Lung (tissue), 12 donors: ENCODE results near the gene RAB37. TPM values are rescaled to one million over a fixed set of nuclear protein-coding genes. Genes with fewer than 3 reads are reported as not detected.
A peak's percentile ranks its signal among the peaks of the same experiment; 100 is the strongest.

Source experiments
- ATAC-seq: fragments of 200-7000 bp; cut with Tn5 transposase; one replicate; pipeline ENCODE4 v1.9.1; 2020; ENCODE audit warnings: moderate number of reproducible peaks; ENCODE audit not compliant: insufficient read depth, low FRiP score
- DNase-seq, 3 donors: peaks; one replicate each; pipeline ENCODE4 v3.0.0-alpha.2; 2013 to 2017
- H3K27ac ChIP-seq, 2 donors: one replicate each; pipeline ENCODE4 v1.5.1; 2013; ENCODE audit warnings: mild to moderate bottlenecking in 2 of 2, moderate library complexity in 2 of 2, control low read depth in 1 of 2, inconsistent platforms in 1 of 2, low read depth in 1 of 2, low read length in 1 of 2
- H3K27me3 ChIP-seq, 3 donors: one replicate each; pipeline ENCODE4 v1.5.1; 2013; ENCODE audit warnings: low read length in 2 of 3; ENCODE audit not compliant: control insufficient read depth in 3 of 3, insufficient read depth in 3 of 3
- H3K36me3 ChIP-seq, 4 donors: one replicate each; pipeline ENCODE4 v1.5.1; 2013; ENCODE audit warnings: low read length in 4 of 4, mild to moderate bottlenecking in 1 of 4, moderate library complexity in 1 of 4; ENCODE audit not compliant: control insufficient read depth in 4 of 4, insufficient read depth in 4 of 4
- H3K4me1 ChIP-seq, 5 donors: one replicate each; pipeline ENCODE4 v1.5.1; 2013; ENCODE audit warnings: low read length in 5 of 5, mild to moderate bottlenecking in 2 of 5, moderate library complexity in 1 of 5; ENCODE audit not compliant: control insufficient read depth in 5 of 5, insufficient read depth in 5 of 5
- H3K4me3 ChIP-seq: one replicate; pipeline ENCODE4 v1.5.1; 2013; ENCODE audit warnings: mild to moderate bottlenecking, control low read depth, moderate library complexity
- H3K9ac ChIP-seq, 2 donors: one replicate each; pipeline ENCODE4 v1.5.1; 2013; ENCODE audit warnings: low read length in 2 of 2, control low read depth in 1 of 2; ENCODE audit not compliant: insufficient read depth in 1 of 2
- H3K9me3 ChIP-seq, 4 donors: one replicate each; pipeline ENCODE4 v1.5.1; 2013; ENCODE audit warnings: low read length in 3 of 4, mild to moderate bottlenecking in 1 of 4, moderate library complexity in 1 of 4; ENCODE audit not compliant: control insufficient read depth in 4 of 4, insufficient read depth in 3 of 4
- WGBS, 2 donors: extraction: QIAGEN DNeasy Blood & Tissue Kit; methylation state at CpG; one replicate each; pipeline ENCODE4 v1.1.7; 2013; 5-methylcytosine and 5-hydroxymethylcytosine counted together
- polyA plus RNA-seq, 2 donors: library from polyadenylated mRNA; stranded (reverse); fragments of 200-250 nt; gene quantifications; one replicate each; pipeline ENCODE4 v1.2.1, GENCODE V29; 2013
- total RNA-seq, 2 donors: library from RNA; depleted of rRNA in 1 of 2; stranded (reverse); fragments of >200 nt in 1 of 2; gene quantifications; one replicate each; pipeline ENCODE4 v1.2.1, GENCODE V29; 2014 to 2021
- TF ChIP-seq, protein P1 (sequence below): IDR thresholded peaks from 2 replicates; pipeline ENCODE4 v1.5.1; 2012; ENCODE audit warnings: mild to moderate bottlenecking; ENCODE audit errors: control extremely low read depth, extremely low read depth
- donor health status: control.
- donor health status: control.
- donor health status: Bipolar disorder and iron deficiency.
- donor health status: healthy.
- donor health status: DM: yes; HTN: yes; CAD: no.

RAB37 gene
- total and polyA plus RNA-seq, 4 donors = 3.2 to 7.3 (median 5.9) TPM

DNA sequence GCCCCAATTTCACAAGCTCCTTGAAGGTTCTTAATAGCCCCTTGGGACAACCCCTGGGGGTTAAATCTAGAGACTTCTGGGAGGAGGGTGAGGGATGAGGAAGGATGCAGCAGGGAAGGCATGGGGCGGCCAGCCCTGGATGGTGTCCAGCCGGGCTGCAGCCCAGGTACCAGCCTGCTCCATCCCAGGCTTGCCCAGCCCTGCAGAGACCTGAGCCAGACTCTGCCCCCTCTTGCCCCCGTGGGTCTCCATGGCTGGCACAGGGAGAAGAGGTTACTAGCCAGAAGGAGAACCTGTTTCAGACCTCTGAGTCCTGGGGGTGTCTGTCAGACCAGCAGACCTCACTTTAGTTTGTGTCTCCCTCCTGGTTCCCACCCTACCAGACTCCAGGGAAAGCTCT, 19.8 kb downstream of the RAB37 start:
- TF ChIP-seq, protein P1, sequence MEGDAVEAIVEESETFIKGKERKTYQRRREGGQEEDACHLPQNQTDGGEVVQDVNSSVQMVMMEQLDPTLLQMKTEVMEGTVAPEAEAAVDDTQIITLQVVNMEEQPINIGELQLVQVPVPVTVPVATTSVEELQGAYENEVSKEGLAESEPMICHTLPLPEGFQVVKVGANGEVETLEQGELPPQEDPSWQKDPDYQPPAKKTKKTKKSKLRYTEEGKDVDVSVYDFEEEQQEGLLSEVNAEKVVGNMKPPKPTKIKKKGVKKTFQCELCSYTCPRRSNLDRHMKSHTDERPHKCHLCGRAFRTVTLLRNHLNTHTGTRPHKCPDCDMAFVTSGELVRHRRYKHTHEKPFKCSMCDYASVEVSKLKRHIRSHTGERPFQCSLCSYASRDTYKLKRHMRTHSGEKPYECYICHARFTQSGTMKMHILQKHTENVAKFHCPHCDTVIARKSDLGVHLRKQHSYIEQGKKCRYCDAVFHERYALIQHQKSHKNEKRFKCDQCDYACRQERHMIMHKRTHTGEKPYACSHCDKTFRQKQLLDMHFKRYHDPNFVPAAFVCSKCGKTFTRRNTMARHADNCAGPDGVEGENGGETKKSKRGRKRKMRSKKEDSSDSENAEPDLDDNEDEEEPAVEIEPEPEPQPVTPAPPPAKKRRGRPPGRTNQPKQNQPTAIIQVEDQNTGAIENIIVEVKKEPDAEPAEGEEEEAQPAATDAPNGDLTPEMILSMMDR = no peak
- ATAC-seq (no peak), DNase-seq (no peak)
- WGBS, 2 donors = 30 to 67% methylated on average over 3 of the region's 3 CpGs
- Histone ChIP-seq H3K4me3 (no peak overlapping the region), H3K27me3 (no peaks in the 10 kb centered on the region), H3K9me3 (no peaks in the 10 kb centered on the region), H3K9ac (no peak overlapping the region), H3K36me3 (peaks cover 0 to 4% (median 1%) of the 10 kb centered on the region in 4 donors), H3K4me1 (peaks cover 8 to 60% (median 31%) of the 10 kb centered on the region in 5 donors), H3K27ac (no peak overlapping the region)

DNA sequence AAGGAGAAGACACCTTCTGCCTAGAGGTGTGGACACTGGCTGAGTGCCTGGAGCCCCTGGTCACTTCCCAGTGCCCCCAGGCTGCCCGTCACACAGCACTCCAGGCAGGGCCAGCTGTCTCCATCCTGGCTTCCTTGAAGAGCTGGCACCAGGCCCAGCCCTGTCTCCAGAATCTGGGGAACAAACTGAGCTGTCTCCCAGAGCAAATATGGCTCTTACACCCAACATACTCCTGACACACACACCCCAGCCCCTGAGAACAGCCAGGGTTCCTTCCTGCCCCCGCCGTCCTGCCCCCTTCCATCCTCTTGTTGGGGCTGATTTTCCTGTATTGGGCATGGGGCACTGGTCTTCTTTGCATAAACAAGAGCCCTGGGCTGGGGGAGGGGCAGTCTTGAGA, 20.4 kb downstream of the RAB37 start:
- TF ChIP-seq, protein P1 = no peak
- H3K4me1 ChIP-seq = peaks cover 8 to 59% (median 30%) of the 10 kb centered on the region in 5 donors
- no peak overlapping the region for H3K4me3 ChIP-seq
- no peaks in the 10 kb centered on the region for H3K27me3 ChIP-seq
- H3K9ac ChIP-seq = no peak overlapping the region
- no peak for ATAC-seq
- H3K9me3 ChIP-seq = no peaks in the 10 kb centered on the region
- peaks cover 0 to 6% (median 2%) of the 10 kb centered on the region in 4 donors for H3K36me3 ChIP-seq
- no peak overlapping the region for H3K27ac ChIP-seq
- DNase-seq = peak; percentile 78 to 85 (median 82)
- WGBS, 2 donors = 37 to 53% methylated on average over 3 of the region's 3 CpGs

DNA sequence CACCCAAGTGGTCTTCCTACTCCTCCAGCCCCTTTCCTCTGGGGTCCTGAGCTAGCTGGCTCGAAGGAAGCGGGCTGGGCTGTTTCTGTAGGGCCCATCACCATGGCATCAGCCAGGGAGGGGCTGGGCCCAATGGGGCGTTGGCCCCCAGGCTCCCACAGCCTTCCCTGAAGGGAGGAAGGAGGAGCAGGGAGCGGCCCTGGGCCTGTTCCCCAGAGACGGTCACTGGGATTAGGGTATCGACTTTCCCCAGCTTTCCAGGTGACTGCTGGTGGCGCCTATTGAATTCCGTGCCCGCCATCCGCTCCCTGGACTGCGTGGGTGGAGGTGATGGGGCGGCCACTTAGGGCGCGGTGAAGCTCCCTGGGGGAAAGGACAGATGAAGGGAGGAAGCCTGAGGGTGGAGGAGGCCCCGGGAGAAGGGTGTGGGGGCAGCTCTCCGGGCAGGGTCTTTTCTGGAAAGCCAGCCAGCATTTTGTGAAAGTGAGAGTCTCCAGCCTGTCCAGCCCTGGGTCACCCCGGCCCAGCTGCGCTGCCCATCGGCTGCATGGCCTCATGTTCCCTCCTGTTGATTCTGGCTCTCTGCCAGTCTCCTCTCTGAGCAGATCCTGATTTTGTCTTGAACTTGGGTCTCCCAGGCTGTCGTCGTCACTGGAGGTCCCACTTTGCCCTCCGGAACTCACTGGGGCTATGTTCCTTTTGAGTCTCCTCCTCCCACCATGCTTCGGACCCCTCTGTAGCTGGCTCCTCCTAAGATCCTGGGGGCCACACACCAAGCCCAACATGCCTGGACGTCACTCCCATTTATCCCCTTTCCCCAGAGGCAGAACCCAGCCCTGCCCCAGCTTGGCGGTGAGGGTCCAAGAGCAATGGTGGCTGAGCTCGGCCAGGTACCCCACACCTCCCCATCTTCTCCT, 21.1 kb downstream of the RAB37 start:
- no peak overlapping the region for H3K4me3 ChIP-seq
- WGBS, 2 donors = 46 to 61% methylated on average over 26 of the region's 26 CpGs
- peak; percentile 72 to 84 (median 81) for DNase-seq
- H3K27me3 ChIP-seq = no peaks in the 10 kb centered on the region
- peaks cover 0 to 6% (median 2%) of the 10 kb centered on the region in 4 donors for H3K36me3 ChIP-seq
- no peaks in the 10 kb centered on the region for H3K9me3 ChIP-seq
- no peak overlapping the region for H3K9ac ChIP-seq
- ATAC-seq = no peak
- TF ChIP-seq, protein P1 = no peak
- H3K27ac ChIP-seq = no peak overlapping the region
- peaks cover 8 to 64% (median 32%) of the 10 kb centered on the region in 5 donors for H3K4me1 ChIP-seq
